GM19328 (cell line): ENCODE data around the gene STXBP6.

ENCODE experiments used
- ATAC-seq: cut with Tn5 transposase; IDR thresholded peaks from one replicate; pipeline ENCODE4 v1.9.1; 2021; ENCODE audit warnings: mild to moderate bottlenecking, moderate library complexity; ENCODE audit not compliant: unreplicated experiment

The STXBP6 gene

DNA sequence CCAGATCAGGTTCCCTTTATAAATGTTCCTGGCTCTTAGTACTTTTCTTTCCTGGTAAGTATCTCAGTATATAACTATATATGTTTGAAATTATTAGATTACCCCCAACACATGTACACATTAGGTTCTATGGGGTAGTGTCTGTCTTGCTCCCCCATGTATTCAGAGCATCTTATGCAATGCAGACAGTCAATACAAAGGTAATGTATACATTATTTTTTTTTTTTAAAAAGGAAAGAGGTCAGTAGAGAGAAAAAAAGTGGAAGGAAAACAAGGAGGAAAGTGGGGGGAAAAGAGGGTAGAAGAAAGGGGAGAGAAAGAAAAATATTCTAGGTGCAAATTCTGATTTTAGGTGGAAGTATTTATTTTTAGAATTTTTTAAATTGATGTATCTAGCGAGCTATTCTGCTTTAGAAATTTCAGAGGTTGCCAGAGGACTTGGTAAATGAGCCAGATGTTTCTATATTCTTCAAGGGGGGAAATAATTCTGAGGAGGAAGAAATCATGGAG lies 157.9 kb downstream of the STXBP6 start:
- ATAC-seq: no peak

DNA sequence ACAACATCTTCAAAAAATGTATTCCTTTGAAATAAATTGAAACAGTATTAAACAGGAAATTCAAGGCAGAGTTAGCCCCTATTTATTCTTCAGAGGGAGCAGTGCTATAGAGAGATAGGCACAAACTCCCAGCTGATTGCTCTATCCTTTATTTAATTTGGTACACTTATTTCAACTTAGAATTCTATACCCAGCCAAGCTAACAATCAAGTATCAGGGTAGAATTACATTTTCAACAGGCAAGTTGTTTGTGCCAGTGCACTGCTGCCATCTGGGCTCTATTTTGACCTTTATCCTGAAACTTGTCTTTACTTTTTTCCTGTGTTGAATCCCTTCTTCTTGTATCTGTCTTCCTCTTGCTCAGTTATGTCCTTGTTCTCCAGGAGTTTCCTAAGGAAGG lies 159.2 kb downstream of the STXBP6 start:
- no peak for ATAC-seq

DNA sequence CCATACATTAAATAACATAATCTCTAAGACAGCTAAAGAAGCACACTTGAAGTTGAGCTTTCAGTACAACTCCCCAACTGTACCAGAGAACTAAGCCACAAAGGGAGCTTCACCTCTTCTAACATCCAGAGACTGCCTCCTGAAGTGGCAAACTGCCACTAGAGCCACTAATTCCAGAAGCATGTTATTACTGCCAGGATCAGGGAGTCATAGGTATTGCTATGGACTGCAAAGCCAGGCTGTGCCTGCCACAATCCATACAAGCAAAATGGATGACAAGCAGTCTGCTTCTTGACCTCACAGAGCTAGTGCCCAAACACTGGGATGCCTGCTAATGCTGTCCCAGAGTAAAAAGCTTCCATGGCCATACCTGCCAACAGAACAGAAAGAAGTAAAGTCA lies 160.1 kb downstream of the STXBP6 start:
- no peak for ATAC-seq

DNA sequence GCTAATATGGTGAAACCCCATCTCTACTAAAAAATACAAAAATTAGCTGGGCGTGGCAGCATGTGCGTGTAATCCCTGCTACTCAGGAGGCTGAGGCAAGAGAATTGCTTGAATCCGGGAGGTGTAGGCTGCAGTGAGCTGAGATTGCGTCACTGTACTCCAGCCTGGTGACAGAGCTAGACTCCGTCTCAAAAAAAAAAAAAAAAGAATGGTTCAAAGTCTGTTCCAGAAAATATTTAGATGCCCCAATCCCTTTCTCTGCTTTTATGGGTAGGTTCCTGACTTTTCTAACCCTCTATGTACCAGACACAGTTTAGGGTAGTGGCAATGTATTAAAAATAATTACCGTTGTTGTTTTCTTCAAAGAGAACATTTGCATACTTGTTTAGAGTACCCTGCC lies 161.4 kb downstream of the STXBP6 start:
- ATAC-seq: no peak

DNA sequence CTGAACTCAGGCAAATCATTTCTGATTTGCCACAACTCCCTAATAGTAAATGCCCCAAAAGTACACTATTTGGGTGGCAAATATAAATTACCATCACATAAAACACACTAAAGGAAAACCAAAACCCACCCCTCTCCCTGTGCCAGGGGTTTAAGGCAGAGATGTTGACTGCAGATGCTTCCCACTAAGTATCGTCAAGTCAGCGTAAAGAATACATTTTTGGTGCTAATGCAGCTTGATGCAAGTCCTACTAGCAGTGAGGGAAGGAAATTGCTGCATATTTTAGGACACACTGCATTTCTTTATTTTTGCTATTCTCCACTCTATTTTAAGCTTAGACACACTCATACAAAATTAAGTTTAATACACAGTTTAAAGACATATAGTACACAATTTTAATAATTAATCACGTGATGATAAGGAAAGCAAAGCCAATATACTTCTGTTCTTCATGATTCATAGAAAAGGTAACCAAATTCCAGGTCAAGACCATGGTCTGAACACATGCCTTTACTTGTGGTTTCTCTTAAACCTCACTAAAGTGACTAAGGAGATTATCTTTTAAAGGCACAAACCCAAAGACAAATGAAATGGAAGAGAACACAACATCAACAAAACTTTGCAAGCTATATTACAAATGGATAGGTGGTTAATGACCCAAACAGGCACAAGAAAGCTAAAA lies 162.2 kb downstream of the STXBP6 start:
- ATAC-seq: no peak

DNA sequence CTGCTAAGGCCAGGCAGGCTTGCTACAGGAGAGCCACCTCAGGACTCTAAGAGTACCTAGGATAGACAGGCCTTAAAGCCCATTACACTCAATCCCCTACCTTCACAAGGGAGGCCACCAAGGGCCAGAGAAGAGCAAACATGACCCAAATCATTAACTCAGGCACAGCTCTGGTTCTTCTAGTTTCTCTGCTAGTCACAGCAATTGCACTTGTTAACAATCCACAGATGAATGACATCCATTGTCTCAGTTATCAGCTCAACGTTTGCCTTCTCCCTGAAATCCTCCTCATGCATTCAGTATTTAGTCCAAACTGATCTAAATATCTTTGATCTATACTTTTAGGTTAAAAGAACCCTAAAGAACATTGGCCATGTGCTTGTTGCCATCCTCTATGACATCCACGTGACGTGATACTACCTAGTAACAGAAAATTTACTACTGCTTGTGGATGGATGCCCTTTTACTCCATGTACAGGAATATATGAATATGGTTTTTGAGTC lies 164.5 kb downstream of the STXBP6 start:
- ATAC-seq: no peak

DNA sequence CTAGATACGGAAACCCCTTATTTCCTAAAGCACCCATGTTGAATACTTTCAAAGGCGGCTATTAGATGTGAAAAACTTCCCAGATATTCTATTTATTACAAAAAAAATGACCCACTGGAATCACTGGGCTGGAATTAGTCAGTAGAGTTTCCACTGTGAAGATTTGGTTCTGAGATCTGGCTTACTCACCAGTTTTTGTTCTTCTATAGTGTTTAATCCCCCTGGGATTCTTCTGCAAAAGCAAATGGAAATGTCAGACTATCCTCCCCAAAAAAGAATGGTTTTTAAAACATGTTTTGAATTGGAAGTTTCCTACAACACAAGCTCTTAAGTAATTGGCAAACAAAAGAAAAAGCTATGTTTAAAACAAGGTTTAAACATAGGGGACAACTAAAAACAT lies 166.4 kb downstream of the STXBP6 start:
- no peak for ATAC-seq

DNA sequence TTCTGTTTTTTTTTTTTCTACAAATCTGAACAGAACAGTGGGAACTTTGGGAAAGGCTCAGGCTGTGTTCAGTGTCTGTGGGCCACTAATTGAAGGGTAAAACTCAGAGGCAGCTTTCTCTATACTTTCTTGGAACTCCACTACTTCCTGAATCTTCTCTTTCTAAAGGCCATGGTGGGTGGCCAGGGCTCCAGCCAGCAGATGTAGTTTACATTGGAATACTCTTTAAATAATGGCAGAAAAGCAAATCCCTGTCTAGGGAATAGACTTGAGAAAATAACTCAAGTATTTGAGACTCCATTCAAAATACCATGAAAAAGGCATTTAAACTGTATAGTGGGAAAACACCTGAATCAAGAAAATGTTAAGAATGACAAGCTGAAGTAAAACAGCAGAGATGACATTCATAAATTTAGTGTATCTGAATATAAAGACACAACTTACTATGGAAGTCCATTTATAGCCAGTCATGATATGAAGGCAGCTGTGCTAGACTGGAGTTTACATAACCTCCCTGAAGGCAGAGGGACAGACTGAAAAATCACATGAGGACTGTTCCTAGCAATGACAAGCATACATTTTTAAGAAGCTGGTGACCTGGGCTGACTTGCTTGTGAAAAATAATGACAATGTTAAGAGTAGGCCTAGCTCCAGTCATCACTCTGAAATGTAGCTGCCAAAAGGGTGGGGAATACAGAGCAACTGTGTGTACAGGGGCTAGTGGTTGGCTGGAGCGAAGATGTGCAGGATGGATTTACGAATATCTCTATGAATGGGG lies 168.6 kb downstream of the STXBP6 start:
- ATAC-seq: no peak

DNA sequence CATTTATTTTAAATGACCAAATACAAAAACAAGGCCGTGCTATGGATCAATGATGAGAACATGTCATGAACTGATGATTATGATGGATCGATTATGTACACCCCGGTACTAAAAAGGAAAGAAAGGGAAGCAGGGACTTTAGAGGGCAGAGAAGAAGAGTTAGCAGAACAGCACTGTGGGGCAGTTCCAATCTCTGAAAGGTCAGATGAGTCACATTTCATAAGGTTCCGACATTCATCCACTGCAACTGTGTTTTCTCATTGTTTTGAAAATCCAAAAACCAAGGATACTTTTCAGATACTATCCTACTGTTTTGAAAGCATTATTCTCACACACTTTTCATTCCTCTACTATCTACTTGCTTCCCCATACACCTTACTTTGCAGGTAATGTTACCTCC lies 169.3 kb downstream of the STXBP6 start:
- no peak for ATAC-seq

DNA sequence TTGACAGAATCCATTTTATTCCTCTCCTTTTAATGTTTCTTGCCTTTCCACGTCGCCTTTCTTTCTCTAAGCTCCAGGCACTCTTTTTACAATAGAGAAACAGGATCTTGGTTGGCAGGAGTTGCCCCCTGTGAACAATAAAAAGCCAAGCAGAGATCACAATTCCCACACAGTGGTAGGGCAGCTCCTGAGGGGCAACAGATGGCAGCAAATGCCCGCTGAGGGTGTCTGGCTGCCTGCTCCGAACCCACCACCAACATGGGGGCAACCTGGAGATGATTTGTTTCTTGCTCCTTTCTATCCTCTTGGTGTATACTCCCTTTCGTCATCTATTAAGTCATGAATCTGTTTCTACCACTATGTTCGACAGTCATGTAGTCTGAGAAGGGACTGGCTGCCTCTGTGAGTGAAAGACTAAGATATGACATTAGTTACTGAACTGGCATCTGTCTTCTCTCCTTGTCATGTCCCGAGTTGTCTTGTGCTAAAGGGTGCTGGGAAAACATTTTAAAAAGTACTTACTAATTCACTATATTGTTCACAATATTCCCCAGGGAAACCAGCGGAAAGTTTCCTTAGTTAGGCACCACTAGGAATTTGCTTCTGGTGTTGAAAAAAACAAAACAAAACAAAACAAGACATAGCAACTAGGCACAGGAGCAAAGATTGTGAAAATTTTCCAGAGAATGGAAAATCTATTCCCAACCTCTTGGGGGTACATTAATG lies 170.1 kb downstream of the STXBP6 start:
- no peak for ATAC-seq

DNA sequence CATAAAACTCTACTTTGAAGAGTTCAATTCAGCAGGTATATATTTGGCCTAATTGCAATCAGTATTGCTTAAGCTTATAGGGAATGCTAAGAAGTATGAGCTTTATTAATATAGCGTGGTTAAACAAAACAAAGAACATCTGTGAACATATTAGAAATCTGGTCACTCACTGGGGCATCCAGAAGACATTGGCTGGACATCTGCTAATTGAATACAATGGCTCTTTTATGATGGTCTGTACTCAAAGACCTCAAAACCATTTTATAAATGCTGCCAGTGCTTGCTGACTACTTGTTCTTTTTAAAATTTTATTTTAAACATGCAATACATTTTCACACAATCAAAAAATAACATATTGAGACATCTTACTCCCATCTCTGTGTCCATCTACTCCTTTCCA lies 173.0 kb downstream of the STXBP6 start:
- no peak for ATAC-seq

DNA sequence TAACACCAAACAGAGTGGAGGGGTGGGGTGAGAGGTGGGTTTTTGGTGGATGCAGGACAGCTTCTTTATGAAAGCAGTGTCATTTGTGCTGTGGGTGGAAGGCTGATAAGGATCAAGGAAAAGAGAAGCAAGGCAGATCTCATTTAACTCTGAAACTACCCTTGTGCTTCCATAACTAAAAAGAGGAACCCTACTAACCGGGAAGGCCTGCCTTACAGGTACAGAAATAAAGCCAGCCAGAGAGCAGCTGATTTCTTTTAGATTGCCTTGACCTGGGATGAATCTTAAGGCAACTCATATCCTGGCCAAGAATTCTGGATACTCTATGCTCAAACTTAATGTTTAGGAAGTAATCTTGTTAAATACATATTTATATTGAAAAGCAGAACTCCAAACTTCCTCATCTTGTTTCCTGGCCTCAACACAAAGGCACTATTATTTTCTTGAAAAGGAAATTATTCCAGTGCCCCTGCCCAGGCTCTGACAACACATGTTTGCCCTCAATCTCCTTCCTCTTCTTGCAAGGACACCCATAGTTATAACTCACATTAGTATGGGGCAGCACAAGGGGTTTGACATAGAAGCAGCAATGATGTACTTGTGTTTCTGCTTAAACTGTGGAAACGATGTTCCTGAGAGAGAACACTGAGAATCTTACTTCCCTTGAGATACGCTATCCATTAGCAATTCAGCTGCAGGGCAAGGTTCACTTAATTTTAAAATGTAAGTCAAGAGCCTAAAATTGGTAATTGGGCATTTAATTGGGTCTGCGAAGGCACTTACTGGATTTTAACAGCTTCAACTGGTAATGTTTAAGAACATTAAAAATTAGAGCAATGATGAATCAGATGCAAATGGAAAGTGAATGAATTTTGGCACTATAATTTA lies 173.7 kb downstream of the STXBP6 start:
- no peak for ATAC-seq

DNA sequence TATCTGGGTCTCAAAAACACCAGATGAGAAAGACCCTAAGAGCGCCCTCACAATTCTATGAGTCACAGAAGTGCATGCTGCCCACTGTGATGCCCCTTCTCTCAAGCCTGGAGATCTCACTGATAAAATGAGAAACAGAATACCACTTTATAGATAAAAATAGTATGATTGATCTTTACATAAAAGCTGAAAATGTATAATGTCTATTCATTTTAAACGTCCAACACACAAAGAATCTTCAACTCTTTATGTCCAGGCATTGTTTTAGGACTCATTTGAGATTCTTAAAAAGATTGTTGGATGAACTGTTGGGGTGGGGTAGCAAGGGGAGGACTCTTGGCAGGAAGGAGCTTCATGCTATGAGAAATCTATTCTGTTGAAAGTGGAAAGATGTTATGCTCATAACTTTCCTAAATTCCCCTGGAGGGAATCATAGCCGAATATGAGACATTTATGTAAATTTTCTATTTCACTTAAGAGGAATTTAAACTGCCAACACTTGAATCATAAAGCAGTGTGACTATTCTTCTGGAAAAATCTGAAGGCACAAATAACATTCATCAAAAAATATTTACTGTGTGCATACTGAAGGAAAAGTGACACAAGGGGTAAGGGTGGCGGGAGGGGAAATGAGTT lies 174.6 kb downstream of the STXBP6 start:
- no peak for ATAC-seq

DNA sequence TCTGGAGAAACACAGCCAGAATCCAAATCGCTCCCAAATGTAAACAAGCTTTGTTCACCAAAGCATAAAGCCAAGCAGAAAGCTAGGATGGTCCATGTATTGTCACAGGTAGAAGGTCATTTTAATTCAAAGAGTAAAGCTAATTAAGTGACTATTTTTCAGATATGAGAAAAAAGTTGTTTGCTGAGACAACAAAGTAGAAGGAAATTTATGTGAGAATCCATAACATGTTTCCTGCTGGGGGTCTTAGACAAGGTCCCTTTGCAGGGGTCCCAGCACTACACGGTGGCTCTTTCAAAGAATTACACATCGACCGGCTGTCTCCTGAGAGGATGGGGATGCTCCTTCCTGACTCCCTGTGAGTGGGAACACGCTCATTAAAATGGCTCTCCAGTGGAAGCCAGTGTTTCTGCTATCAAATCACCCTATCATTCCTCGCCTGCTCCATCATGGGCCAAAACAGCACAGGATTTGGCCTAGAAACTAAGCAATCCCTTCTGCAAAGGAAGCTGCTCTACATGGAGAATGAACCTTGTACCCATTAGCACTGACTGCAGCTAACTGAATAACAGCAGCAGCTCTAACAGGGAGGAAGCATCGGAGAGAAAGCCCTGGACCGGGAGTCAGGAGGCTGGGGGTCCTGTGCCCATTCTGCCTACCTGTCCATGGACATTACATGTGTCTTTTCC lies 175.3 kb downstream of the STXBP6 start:
- ATAC-seq: no peak

DNA sequence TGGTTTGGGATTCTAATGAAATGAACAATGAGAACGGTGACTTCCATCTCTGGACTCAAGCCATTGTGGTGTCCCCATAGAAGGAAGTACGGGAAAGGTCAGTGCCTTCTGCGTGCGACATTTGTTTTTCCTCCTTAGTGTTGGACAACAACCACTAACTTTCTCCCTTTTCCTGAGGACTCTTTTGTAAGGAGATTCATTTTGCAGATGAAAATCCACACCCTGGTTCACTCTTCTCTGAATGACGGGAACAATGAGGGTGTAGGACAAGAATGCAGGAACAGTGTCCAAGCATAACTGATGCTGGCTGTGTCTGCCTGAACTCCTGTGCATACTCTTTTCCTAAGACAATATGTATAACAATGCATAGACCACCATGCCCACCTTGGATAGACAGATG lies 176.4 kb downstream of the STXBP6 start:
- no peak for ATAC-seq

DNA sequence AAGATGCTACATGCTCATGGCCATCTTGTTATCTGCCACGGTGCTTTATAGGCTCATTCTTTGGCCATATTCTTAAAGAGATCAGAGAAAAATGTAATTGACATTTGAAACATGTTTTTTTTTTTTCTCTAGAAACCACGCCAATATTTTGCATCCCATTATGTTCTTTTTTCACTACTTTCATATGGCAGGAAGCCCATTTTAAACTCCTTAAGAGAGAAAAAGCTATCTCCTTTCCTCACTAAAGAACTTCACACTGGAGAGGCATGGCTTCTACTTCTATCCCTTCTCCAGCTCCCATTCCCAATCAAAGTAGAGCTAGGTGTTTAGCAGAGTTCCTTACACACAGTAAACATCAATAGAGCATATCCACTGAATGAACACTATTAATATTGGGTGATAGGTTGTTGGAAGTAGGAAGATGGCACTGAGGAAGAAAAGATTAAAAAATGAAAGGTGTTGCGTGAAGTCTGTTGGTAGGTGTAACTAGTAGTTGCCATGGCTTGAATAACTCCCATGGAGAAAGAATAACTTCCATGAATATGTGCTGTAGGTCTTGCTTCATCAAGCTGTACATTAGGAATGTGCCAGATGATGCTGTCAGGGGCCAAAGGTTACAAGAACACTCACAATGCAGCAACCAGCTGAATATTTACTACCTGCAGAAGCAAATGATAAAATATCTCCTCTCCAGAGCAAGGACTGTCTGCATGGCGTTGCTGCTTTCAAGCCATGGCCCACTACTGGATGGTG lies 178.8 kb downstream of the STXBP6 start:
- ATAC-seq: no peak

DNA sequence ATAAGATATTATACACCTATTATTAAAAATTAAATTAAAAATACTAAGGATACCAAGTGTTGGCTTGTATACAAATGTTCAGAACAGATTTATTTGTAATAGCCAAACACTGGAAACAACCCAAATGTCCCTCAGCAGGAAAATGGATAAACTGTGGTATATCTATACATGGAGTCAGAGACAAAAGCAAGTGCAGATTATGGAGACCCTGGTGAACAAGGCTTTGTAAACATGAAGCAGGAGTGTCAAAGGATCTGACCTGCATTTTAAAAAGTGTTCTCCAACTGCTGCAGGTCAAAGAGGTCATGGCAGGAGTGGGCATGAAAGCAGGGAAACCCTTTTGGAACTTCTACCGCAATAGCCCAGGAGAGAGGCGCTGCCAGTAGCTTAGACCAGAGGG lies 181.6 kb downstream of the STXBP6 start:
- ATAC-seq: no peak

DNA sequence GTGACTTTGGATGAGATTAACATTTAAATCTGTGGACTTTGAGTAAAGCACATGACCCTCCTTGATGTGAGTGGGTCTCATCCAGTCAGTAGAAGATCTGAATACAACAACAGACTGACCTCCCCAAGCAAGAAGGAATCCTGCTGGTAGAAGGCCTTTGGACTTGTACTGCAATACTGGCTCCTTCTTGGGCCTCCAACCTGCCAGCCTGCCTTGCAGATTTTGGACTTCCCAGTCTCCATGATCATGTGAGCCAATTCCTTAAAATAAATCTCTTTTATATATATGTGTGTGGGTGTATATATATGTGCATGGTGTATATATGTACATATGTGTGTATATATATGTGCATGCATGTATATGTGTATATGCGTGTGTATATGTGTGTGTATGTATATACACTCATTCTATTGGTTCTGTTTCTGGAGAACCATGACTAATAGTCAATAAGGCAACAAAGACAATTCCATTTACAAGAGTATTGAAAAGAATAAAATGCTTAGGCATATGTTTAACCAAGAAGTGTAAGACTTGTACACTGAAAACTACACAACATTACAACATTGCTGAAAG lies 183.8 kb downstream of the STXBP6 start:
- ATAC-seq: no peak
